Gastrocnemius medialis (tissue), 4 donors: Measurements from ENCODE around the gene C17orf114.

ENCODE experiments used
- CTCF ChIP-seq, 5 experiments: fragments of 450-650 bp in 3 of 5; fragments of 200-600 bp in 2 of 5; sonication (generic) in 2 of 5; IDR thresholded peaks in 4 of 5; conservative IDR thresholded peaks in 1 of 5; 1 replicate in 4 of 5; 2 replicates in 1 of 5; pipeline ENCODE4 v1.5.1; 2016 to 2019; ENCODE audit warnings: antibody characterized with exemption in 5 of 5, mild to moderate bottlenecking in 3 of 5, moderate library complexity in 3 of 5
- POLR2A ChIP-seq, 2 donors: fragments of 450-650 bp; IDR thresholded peaks; one replicate each; pipeline ENCODE4 v1.6.1; 2017; ENCODE audit warnings: antibody characterized with exemption in 2 of 2, mild to moderate bottlenecking in 2 of 2, moderate library complexity in 2 of 2

- TF ChIP-seq CTCF (IDR thresholded peaks at IDR 0.05 in 4 of 5, conservative IDR thresholded peaks at IDR 0.05 in 1 of 5) (no peak), POLR2A (IDR thresholded peaks at IDR 0.05) (peak; percentile 34 to 50)
Measured at GRCh38 chr17:4806777-4807604, 4.9 kb upstream of the C17orf114 start, which contains the start of gene PLD2.
